B cell (primary cell): ENCODE data around the gene A2ML1. TPM values are rescaled to one million over a fixed set of nuclear protein-coding genes. Genes with fewer than 3 reads are reported as not detected.

Experiments used
- ATAC-seq: fragments of 200-7000 bp; cut with Tn5 transposase; one replicate; pipeline ENCODE4 v1.10.0; 2021; ENCODE audit warnings: low read depth, mild to moderate bottlenecking, moderate number of reproducible peaks, moderate library complexity
- CTCF ChIA-PET: fragments of 350-600 bp; sonication (Branson Sonifier 250); formaldehyde crosslinking; loops from one replicate; lab custom pipeline; 2021; ENCODE audit warnings: antibody characterized with exemption, inconsistent platforms; lab: Charles Lee
- POLR2A ChIA-PET: fragments of 350-600 bp; sonication (Branson Sonifier 250); formaldehyde crosslinking; loops from one replicate; lab custom pipeline; 2021; ENCODE audit warnings: antibody characterized with exemption; lab: Charles Lee
- DNase-seq: peaks from one replicate; pipeline ENCODE4 v3.0.0; 2013
- H2AFZ ChIP-seq: 2 replicates; pipeline ENCODE4 v1.6.1; 2012; ENCODE audit warnings: mild to moderate bottlenecking, low read depth, low read length; ENCODE audit not compliant: insufficient read depth, poor library complexity, severe bottlenecking
- H3K27ac ChIP-seq, 2 donors: 1 replicate in 1 of 2; 2 replicates in 1 of 2; pipeline ENCODE4 v1.5.1; 2012 to 2013; ENCODE audit warnings: low read length in 2 of 2, mild to moderate bottlenecking in 2 of 2, moderate library complexity in 1 of 2
- H3K27me3 ChIP-seq, 4 experiments: fragments of 200-600 bp in 1 of 4; sonication (generic) in 1 of 4; replicated peaks in 1 of 4; 1 replicate in 2 of 4; 2 replicates in 2 of 4; pipeline versions ENCODE4 v1.6.1 to v1.7.0; 2013 to 2016; ENCODE audit warnings: low read length in 3 of 4, mild to moderate bottlenecking in 2 of 4, mixed read lengths in 1 of 4, moderate library complexity in 1 of 4; ENCODE audit not compliant: insufficient read depth in 4 of 4, control insufficient read depth in 3 of 4; ENCODE audit errors: control extremely low read depth in 1 of 4
- H3K36me3 ChIP-seq, 2 experiments: replicated peaks in 1 of 2; 1 replicate in 1 of 2; 2 replicates in 1 of 2; pipeline versions ENCODE4 v1.6.1 to v1.7.1; 2013; ENCODE audit warnings: low read length in 1 of 2; ENCODE audit not compliant: insufficient read depth in 2 of 2, control insufficient read depth in 1 of 2; ENCODE audit errors: control extremely low read depth in 1 of 2, extremely low read depth in 1 of 2
- H3K4me1 ChIP-seq, 2 donors: fragments of 200-600 bp in 1 of 2; sonication (generic) in 1 of 2; 1 replicate in 1 of 2; 2 replicates in 1 of 2; pipeline versions ENCODE4 v1.5.1 to v1.6.1; 2013 to 2017; ENCODE audit warnings: low read length in 2 of 2; ENCODE audit not compliant: control insufficient read depth in 2 of 2, insufficient read depth in 2 of 2
- H3K4me2 ChIP-seq: replicated peaks from 2 replicates; pipeline ENCODE3; 2012; ENCODE audit warnings: mild to moderate bottlenecking, low read depth, low read length; ENCODE audit not compliant: poor library complexity, severe bottlenecking
- H3K4me3 ChIP-seq, 5 experiments: fragments of 200-600 bp in 1 of 5; sonication (generic) in 1 of 5; 1 replicate in 3 of 5; 2 replicates in 2 of 5; pipeline versions ENCODE4 v1.5.1 to v1.7.0; 2011 to 2016; ENCODE audit warnings: low read length in 4 of 5, mild to moderate bottlenecking in 4 of 5, low read depth in 2 of 5, control low read depth in 1 of 5, moderate library complexity in 1 of 5; ENCODE audit not compliant: insufficient read depth in 1 of 5; ENCODE audit errors: control extremely low read depth in 1 of 5, extremely low read depth in 1 of 5
- H3K79me2 ChIP-seq: fragments of 200-600 bp; sonication (generic); one replicate; pipeline ENCODE4 v1.6.0; 2016; ENCODE audit warnings: low read length; ENCODE audit not compliant: control insufficient read depth, insufficient read depth
- H3K9ac ChIP-seq: fragments of 200-600 bp; sonication (generic); 2 replicates; pipeline ENCODE4 v1.6.1; 2017; ENCODE audit warnings: mild to moderate bottlenecking, low read length, moderate library complexity
- H3K9me3 ChIP-seq, 3 donors: one replicate each; pipeline versions ENCODE4 v1.6.1 to v1.7.1; 2013; ENCODE audit warnings: low read length in 2 of 3; ENCODE audit not compliant: control insufficient read depth in 2 of 3, insufficient read depth in 1 of 3; ENCODE audit errors: control extremely low read depth in 1 of 3
- H4K20me1 ChIP-seq: 2 replicates; pipeline ENCODE4 v1.6.0; 2012; ENCODE audit warnings: mild to moderate bottlenecking, low read length; ENCODE audit not compliant: insufficient read depth, control insufficient read depth, poor library complexity, severe bottlenecking
- H3K27ac Mint-ChIP-seq: one replicate; pipeline ENCODE4 v1.8.0; 2021; ENCODE audit warnings: mixed read lengths
- H3K27me3 Mint-ChIP-seq: one replicate; pipeline ENCODE4 v1.8.0; 2021; ENCODE audit warnings: mixed read lengths
- H3K4me1 Mint-ChIP-seq: one replicate; pipeline ENCODE4 v1.8.0; 2021; ENCODE audit warnings: mixed read lengths
- H3K4me3 Mint-ChIP-seq: one replicate; pipeline ENCODE4 v1.8.0; 2021; ENCODE audit warnings: mixed read lengths
- H3K9me3 Mint-ChIP-seq: one replicate; pipeline ENCODE4 v1.8.0; 2022; ENCODE audit warnings: mixed read lengths; ENCODE audit not compliant: insufficient read depth
- CTCF ChIP-seq: fragments of 200-600 bp; IDR thresholded peaks from one replicate; pipeline ENCODE4 v1.8.0; 2022; ENCODE audit warnings: antibody characterized with exemption, mild to moderate bottlenecking
- EZH2 ChIP-seq: IDR thresholded peaks from 2 replicates; pipeline ENCODE4 v1.6.1; 2012; ENCODE audit warnings: borderline replicate concordance, low read depth, mild to moderate bottlenecking, moderate library complexity, low read length; ENCODE audit not compliant: insufficient read depth, poor library complexity, severe bottlenecking
- WGBS: methylation state at CpG from one replicate; pipeline ENCODE4 v1.1.5; 2013; ENCODE audit warnings: missing lambda C conversion rate; ENCODE audit not compliant: insufficient coverage; 5-methylcytosine and 5-hydroxymethylcytosine counted together
- intact Hi-C: fragments of 100-400 bp; cut with micrococcal nuclease; formaldehyde crosslinking; loops from one replicate; pipeline ENCODE4 v1.10.0; 2022
- polyA plus RNA-seq: library from polyadenylated mRNA; depleted of rRNA; stranded (reverse); fragments of >200 nt; gene quantifications from 2 replicates; pipeline ENCODE4 v1.2.3, GENCODE V29; 2012
- total RNA-seq, 2 donors: library from RNA; stranded (reverse); fragments of 120-200 nt in 1 of 2; gene quantifications; 1 replicate in 1 of 2; 2 replicates in 1 of 2; pipeline versions ENCODE4 v1.2.3 to v1.2.4, GENCODE V29; 2013 to 2022

The A2ML1 gene
- total and polyA plus RNA-seq, 2 donors (not counting 1 experiment from before 2014, with no cell fraction given), result not detected

GRCh38 chr12:8840938-8841633, 18.7 kb downstream of the A2ML1 start:
- Histone ChIP-seq H3K36me3 (no peaks in the 10 kb centered on the region), H3K27me3 (peaks cover 0 to 1% (median 0%) of the 10 kb centered on the region in 4 experiments), H3K4me3 (no peak overlapping the region), H3K9ac (no peak overlapping the region), H4K20me1 (no peaks in the 10 kb centered on the region), H3K4me1 (no peaks in the 10 kb centered on the region), H3K27ac (no peak overlapping the region), H3K9me3 (no peaks in the 10 kb centered on the region), H3K79me2 (no peaks in the 10 kb centered on the region), H3K4me2 (no peak overlapping the region), H2AFZ (no peak overlapping the region)
- WGBS, result 50% methylated on average over 5 of the region's 8 CpGs
- Mint-ChIP-seq H3K27me3 (peaks cover 29% of the 10 kb centered on the region), H3K9me3 (no peaks in the 10 kb centered on the region), H3K27ac (no peak overlapping the region), H3K4me1 (no peaks in the 10 kb centered on the region), H3K4me3 (no peak overlapping the region)
- ChIA-PET CTCF (interaction anchor here (1.1 kb wide), 1 partner anchor 19 kb away, joined by 7 read pairs; no protein-coding TSS in a partner anchor), POLR2A (no interaction called here)
- no peak for TF ChIP-seq EZH2
- TF ChIP-seq CTCF, result no peak
- DNase-seq (no peak), ATAC-seq (no peak)
- intact Hi-C loops, result no loop called here

- DNase-seq (no peak), ATAC-seq (no peak)
- Histone ChIP-seq H3K27me3 (no peaks in the 10 kb centered on the region), H3K4me1 (no peaks in the 10 kb centered on the region), H3K27ac (no peak overlapping the region), H3K9ac (no peak overlapping the region), H3K9me3 (no peaks in the 10 kb centered on the region), H3K4me3 (no peak overlapping the region), H2AFZ (no peak overlapping the region), H3K36me3 (no peaks in the 10 kb centered on the region), H3K79me2 (no peaks in the 10 kb centered on the region), H4K20me1 (no peaks in the 10 kb centered on the region), H3K4me2 (no peak overlapping the region)
- intact Hi-C loops, result no loop called here
- no peak for TF ChIP-seq EZH2
- TF ChIP-seq CTCF, result no peak
- POLR2A ChIA-PET, result no interaction called here
- Mint-ChIP-seq H3K4me1 (no peaks in the 10 kb centered on the region), H3K27me3 (peaks cover 30% of the 10 kb centered on the region), H3K4me3 (no peak overlapping the region), H3K27ac (no peak overlapping the region), H3K9me3 (no peaks in the 10 kb centered on the region)
- CTCF ChIA-PET, result no interaction called here
- 100% methylated on average over 1 of the region's 4 CpGs for WGBS
These were observed 19.4 kb downstream of the A2ML1 start for GRCh38 chr12:8841778-8842177.
